ENCODE results near the gene CABP2.

CABP2 gene

GRCh38 chr11:67500484-67500821 is 22.8 kb downstream of the CABP2 start:
- TF ChIP-seq GATA1 (IDR thresholded peaks at IDR 0.05; ENCODE audit: low read depth, low read length) (no peak), POLR2A (IDR thresholded peaks at IDR 0.05; ENCODE audit: low read length) (no peak)
- DNase-seq: no peak

- no peak for TF ChIP-seq GATA1 (IDR thresholded peaks at IDR 0.05; ENCODE audit: low read depth, low read length)
- TF ChIP-seq POLR2A (IDR thresholded peaks at IDR 0.05; ENCODE audit: low read length): no peak
- DNase-seq: no peak
Observed at GRCh38 chr11:67499808-67500483, 23.3 kb downstream of the CABP2 start.

GRCh38 chr11:67498544-67498972 is 24.7 kb downstream of the CABP2 start:
- no peak for DNase-seq
- TF ChIP-seq GATA1 (IDR thresholded peaks at IDR 0.05; ENCODE audit: low read depth, low read length) (no peak), POLR2A (IDR thresholded peaks at IDR 0.05; ENCODE audit: low read length) (no peak)

- TF ChIP-seq POLR2A (IDR thresholded peaks at IDR 0.05; ENCODE audit: low read length) (no peak), GATA1 (IDR thresholded peaks at IDR 0.05; ENCODE audit: low read depth, low read length) (no peak)
- no peak for DNase-seq
Observed at GRCh38 chr11:67497656-67498291, 25.5 kb downstream of the CABP2 start.

- no peak for DNase-seq
Observed at GRCh38 chr11:67496113-67496512, 27.1 kb downstream of the CABP2 start.

GRCh38 chr11:67495234-67496005 is 27.8 kb downstream of the CABP2 start:
- TF ChIP-seq POLR2A (IDR thresholded peaks at IDR 0.05; ENCODE audit: low read length) (no peak), GATA1 (IDR thresholded peaks at IDR 0.05; ENCODE audit: low read depth, low read length) (no peak)
- DNase-seq: no peak

More at GRCh38 chr11:67496113-67496512, 27.1 kb downstream of the CABP2 start:
- TF ChIP-seq POLR2A (IDR thresholded peaks at IDR 0.05; ENCODE audit: low read length) (no peak), GATA1 (IDR thresholded peaks at IDR 0.05; ENCODE audit: low read depth, low read length) (no peak)

GRCh38 chr11:67494371-67495233 is 28.6 kb downstream of the CABP2 start:
- TF ChIP-seq POLR2A (IDR thresholded peaks at IDR 0.05; ENCODE audit: low read length) (no peak), GATA1 (IDR thresholded peaks at IDR 0.05; ENCODE audit: low read depth, low read length) (no peak)
- DNase-seq: no peak

- DNase-seq: no peak
- no peak for TF ChIP-seq GATA1 (IDR thresholded peaks at IDR 0.05; ENCODE audit: low read depth, low read length)
- no peak for TF ChIP-seq POLR2A (IDR thresholded peaks at IDR 0.05; ENCODE audit: low read length)
Observed at GRCh38 chr11:67493548-67494370, 29.5 kb downstream of the CABP2 start.

- DNase-seq: no peak
- TF ChIP-seq GATA1 (IDR thresholded peaks at IDR 0.05; ENCODE audit: low read depth, low read length) (no peak), POLR2A (IDR thresholded peaks at IDR 0.05; ENCODE audit: low read length) (no peak)
Observed at GRCh38 chr11:67492801-67493547, 30.3 kb downstream of the CABP2 start.

GRCh38 chr11:67492069-67492727 is 31.0 kb downstream of the CABP2 start:
- TF ChIP-seq GATA1 (IDR thresholded peaks at IDR 0.05; ENCODE audit: low read depth, low read length) (no peak), POLR2A (IDR thresholded peaks at IDR 0.05; ENCODE audit: low read length) (no peak)
- no peak for DNase-seq

- TF ChIP-seq GATA1 (IDR thresholded peaks at IDR 0.05; ENCODE audit: low read depth, low read length) (no peak), POLR2A (IDR thresholded peaks at IDR 0.05; ENCODE audit: low read length) (no peak)
- DNase-seq: no peak
Observed at GRCh38 chr11:67491276-67492068, 31.8 kb downstream of the CABP2 start.
